Measurements from ENCODE around the gene GCGR. TPM values are rescaled to one million over a fixed set of nuclear protein-coding genes. Genes with fewer than 3 reads are reported as not detected.

GCGR gene
- total and polyA plus RNA-seq, 2 of the 13 experiments (the other 11 are each of a cell fraction or from before 2014, with no cell fraction given): 0.04 to 0.13 TPM

DNA sequence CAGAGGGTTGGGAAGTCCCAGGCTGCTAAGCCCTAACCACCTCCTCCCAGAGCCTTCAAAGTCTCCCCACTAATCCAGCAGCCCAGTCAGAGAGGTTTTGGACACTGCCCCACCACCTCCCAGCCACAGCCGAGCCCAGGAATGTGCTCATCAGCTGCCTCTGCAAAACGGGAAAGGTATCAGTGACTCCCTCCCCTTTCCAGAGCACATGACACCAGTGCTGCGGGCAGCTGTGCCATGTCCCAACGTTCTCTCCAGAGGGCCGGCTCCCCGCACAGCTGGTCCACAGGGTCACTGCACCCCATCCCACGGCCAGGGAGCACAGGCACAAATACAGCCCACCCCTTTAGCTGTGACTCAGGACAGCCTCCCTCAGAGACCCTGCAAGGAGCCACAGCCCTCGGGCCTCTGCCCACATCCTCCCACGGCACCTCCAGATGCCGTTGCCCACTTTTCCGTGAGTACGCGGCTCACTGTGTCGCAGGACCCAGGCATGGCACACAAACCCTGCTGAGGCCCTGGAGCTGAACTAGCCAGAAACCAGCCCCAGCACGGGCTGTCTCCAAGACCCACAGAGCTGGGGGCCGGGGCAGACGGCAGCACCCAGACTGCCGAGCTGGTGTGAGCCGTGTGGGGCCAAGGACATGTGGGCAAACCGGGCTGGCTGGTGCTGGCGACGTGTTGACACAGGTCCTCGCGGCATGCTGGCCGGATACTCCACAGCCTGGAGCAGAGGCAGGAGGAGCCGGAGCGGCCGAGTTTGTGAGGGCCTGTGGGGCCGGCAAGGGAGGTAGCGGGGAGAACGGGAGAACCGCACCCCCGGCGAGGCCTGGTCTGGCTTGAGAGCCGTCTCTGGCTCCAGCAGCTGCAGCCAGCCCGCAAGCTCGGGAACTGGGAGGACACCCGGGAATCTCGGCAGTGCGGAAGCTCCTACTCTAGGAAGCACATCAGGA lies 37.2 kb downstream of the GCGR start (continued):
- TF ChIP-seq, protein P1, sequence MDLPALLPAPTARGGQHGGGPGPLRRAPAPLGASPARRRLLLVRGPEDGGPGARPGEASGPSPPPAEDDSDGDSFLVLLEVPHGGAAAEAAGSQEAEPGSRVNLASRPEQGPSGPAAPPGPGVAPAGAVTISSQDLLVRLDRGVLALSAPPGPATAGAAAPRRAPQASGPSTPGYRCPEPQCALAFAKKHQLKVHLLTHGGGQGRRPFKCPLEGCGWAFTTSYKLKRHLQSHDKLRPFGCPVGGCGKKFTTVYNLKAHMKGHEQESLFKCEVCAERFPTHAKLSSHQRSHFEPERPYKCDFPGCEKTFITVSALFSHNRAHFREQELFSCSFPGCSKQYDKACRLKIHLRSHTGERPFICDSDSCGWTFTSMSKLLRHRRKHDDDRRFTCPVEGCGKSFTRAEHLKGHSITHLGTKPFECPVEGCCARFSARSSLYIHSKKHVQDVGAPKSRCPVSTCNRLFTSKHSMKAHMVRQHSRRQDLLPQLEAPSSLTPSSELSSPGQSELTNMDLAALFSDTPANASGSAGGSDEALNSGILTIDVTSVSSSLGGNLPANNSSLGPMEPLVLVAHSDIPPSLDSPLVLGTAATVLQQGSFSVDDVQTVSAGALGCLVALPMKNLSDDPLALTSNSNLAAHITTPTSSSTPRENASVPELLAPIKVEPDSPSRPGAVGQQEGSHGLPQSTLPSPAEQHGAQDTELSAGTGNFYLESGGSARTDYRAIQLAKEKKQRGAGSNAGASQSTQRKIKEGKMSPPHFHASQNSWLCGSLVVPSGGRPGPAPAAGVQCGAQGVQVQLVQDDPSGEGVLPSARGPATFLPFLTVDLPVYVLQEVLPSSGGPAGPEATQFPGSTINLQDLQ (CRISPR knock-in tag; IDR thresholded peaks at IDR 0.05): no peak
- TF ChIP-seq ZBTB20 (CRISPR knock-in tag; IDR thresholded peaks at IDR 0.05; ENCODE audit: borderline replicate concordance, low read depth) (no peak), HMGXB4 (CRISPR knock-in tag; IDR thresholded peaks at IDR 0.05; ENCODE audit: borderline replicate concordance in 1 of 2, low read depth in 1 of 2) (no peak; a peak in 1 of 4 replicates), ZNF598 (CRISPR knock-in tag; IDR thresholded peaks at IDR 0.05; ENCODE audit: borderline replicate concordance) (0 out of 2 replicates have a peak, but pooled peaks have one; percentile 23), NFYB (CRISPR knock-in tag; IDR thresholded peaks at IDR 0.05) (no peak), FIP1L1 (IDR thresholded peaks at IDR 0.05; ENCODE audit: borderline replicate concordance, insufficient read depth, low read depth, low read length) (no peak), ATRX (CRISPR knock-in tag; IDR thresholded peaks at IDR 0.05; ENCODE audit: borderline replicate concordance) (no peak), BORCS8-MEF2B (CRISPR knock-in tag; IDR thresholded peaks at IDR 0.05) (no peak), HOXA7 (CRISPR knock-in tag; IDR thresholded peaks at IDR 0.05) (no peak), DMAP1 (CRISPR knock-in tag; IDR thresholded peaks at IDR 0.05) (no peak), EED (CRISPR knock-in tag; IDR thresholded peaks at IDR 0.05) (0 out of 2 replicates have a peak, but pooled peaks have one; percentile 42), ZNF335 (CRISPR knock-in tag; IDR thresholded peaks at IDR 0.05) (no peak), SIN3B (IDR thresholded peaks at IDR 0.05; ENCODE audit: low read length) (no peak), POGZ (CRISPR knock-in tag; IDR thresholded peaks at IDR 0.05) (no peak), PAXIP1 (CRISPR knock-in tag; conservative IDR thresholded peaks at IDR 0.05) (no peak), NFRKB (IDR thresholded peaks at IDR 0.05) (no peak), ZNF317 (CRISPR knock-in tag; IDR thresholded peaks at IDR 0.05) (no peak)
- TF ChIP-seq, protein P2, sequence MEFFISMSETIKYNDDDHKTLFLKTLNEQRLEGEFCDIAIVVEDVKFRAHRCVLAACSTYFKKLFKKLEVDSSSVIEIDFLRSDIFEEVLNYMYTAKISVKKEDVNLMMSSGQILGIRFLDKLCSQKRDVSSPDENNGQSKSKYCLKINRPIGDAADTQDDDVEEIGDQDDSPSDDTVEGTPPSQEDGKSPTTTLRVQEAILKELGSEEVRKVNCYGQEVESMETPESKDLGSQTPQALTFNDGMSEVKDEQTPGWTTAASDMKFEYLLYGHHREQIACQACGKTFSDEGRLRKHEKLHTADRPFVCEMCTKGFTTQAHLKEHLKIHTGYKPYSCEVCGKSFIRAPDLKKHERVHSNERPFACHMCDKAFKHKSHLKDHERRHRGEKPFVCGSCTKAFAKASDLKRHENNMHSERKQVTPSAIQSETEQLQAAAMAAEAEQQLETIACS (CRISPR knock-in tag; IDR thresholded peaks at IDR 0.05): no peak
- TF ChIP-seq, protein P3, sequence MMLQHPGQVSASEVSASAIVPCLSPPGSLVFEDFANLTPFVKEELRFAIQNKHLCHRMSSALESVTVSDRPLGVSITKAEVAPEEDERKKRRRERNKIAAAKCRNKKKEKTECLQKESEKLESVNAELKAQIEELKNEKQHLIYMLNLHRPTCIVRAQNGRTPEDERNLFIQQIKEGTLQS (CRISPR knock-in tag; IDR thresholded peaks at IDR 0.05): no peak

Measured in HepG2 (cell line).